Measurements from ENCODE around the gene KDM4C. TPM values are rescaled to one million over a fixed set of nuclear protein-coding genes. Genes with fewer than 3 reads are reported as not detected.

Gene KDM4C
- total RNA-seq, 1 donor from 2014 or later = 11.1 TPM

DNA sequence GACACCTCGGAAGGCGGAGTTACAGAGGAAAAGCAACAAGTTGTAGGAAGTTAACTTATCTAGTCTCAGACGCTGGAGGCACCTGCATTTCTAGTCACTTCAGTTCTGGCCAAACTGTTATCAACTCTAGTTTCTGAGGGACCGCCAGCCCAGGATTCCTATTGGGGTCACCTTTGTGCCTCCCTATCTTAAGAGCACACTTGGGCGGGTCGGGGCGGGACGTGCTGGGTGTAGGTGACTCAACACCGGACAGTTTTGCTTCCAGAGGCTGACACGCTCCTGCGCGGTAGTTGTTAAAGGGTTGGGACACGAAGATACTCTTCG, 679 bp upstream of the KDM4C start:
- Histone ChIP-seq H3K4me1 (no peaks in the 10 kb centered on the region), H3K79me2 (ENCODE audit: low read depth) (peaks cover 12% of the 10 kb centered on the region), H3K27ac (peak overlapping the region; percentile 92), H3K4me2 (peak overlapping the region; percentile 85), H3K4me3 (peak overlapping the region; percentile 87), H3F3A (ENCODE audit: low read depth) (peaks cover 37% of the 10 kb centered on the region), H2AFZ (replicated peaks) (peak overlapping the region; percentile 39), H3K27me3 (peaks cover 12% of the 10 kb centered on the region), H3K36me3 (no peaks in the 10 kb centered on the region), H4K20me1 (ENCODE audit: low read depth) (no peaks in the 10 kb centered on the region), H3K9me3 (ENCODE audit: low read depth) (no peaks in the 10 kb centered on the region), H3K9ac (no peak overlapping the region)
- TF ChIP-seq EZH2 (IDR thresholded peaks at IDR 0.05) = no peak
- no peak for TF ChIP-seq EZH2phosphoT487 (IDR thresholded peaks at IDR 0.05)
- TF ChIP-seq, protein P1, sequence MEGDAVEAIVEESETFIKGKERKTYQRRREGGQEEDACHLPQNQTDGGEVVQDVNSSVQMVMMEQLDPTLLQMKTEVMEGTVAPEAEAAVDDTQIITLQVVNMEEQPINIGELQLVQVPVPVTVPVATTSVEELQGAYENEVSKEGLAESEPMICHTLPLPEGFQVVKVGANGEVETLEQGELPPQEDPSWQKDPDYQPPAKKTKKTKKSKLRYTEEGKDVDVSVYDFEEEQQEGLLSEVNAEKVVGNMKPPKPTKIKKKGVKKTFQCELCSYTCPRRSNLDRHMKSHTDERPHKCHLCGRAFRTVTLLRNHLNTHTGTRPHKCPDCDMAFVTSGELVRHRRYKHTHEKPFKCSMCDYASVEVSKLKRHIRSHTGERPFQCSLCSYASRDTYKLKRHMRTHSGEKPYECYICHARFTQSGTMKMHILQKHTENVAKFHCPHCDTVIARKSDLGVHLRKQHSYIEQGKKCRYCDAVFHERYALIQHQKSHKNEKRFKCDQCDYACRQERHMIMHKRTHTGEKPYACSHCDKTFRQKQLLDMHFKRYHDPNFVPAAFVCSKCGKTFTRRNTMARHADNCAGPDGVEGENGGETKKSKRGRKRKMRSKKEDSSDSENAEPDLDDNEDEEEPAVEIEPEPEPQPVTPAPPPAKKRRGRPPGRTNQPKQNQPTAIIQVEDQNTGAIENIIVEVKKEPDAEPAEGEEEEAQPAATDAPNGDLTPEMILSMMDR (IDR thresholded peaks at IDR 0.05) = no peak
- Mint-ChIP-seq H3K27ac (peak overlapping the region; percentile 59), H3K36me3 (no peaks in the 10 kb centered on the region), H3K27me3 (ENCODE audit: insufficient read depth, low read depth) (peaks cover 12% of the 10 kb centered on the region), H3K9me3 (peaks cover 2% of the 10 kb centered on the region), H3K4me1 (peaks cover 13% of the 10 kb centered on the region), H3K4me3 (peak overlapping the region; percentile 97)
- peak; percentile 67 for DNase-seq (ENCODE audit: low spot score)

DNA sequence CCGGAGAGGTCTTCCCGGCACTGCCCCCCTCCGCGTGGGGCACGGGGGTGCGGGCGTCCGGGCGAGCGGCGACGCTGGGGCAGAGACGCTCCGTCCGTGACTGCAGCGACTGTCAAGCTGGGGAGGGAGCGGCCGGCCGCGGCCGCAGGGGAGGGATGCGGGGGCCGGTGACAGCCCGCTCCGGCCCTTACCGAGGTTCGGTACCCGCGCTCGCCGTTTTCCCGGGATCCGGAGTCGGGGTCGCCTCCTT, 400 bp downstream of the KDM4C start:
- Histone ChIP-seq H3K27ac (peak overlapping the region; percentile 15), H3K36me3 (no peaks in the 10 kb centered on the region), H3K4me1 (no peaks in the 10 kb centered on the region), H3K9me3 (ENCODE audit: low read depth) (no peaks in the 10 kb centered on the region), H3K4me2 (peak overlapping the region; percentile 85), H3K27me3 (peaks cover 12% of the 10 kb centered on the region), H3K9ac (no peak overlapping the region), H3K4me3 (peak overlapping the region; percentile 87), H4K20me1 (ENCODE audit: low read depth) (no peaks in the 10 kb centered on the region), H3K79me2 (ENCODE audit: low read depth) (peaks cover 17% of the 10 kb centered on the region), H2AFZ (replicated peaks) (peak overlapping the region; percentile 91), H3F3A (ENCODE audit: low read depth) (peaks cover 37% of the 10 kb centered on the region)
- Mint-ChIP-seq H3K9me3 (peaks cover 6% of the 10 kb centered on the region), H3K27me3 (ENCODE audit: insufficient read depth, low read depth) (peaks cover 14% of the 10 kb centered on the region), H3K36me3 (no peaks in the 10 kb centered on the region), H3K27ac (no peak overlapping the region), H3K4me3 (peak overlapping the region; percentile 97), H3K4me1 (peaks cover 13% of the 10 kb centered on the region)
- TF ChIP-seq EZH2 (IDR thresholded peaks at IDR 0.05) (no peak), EZH2phosphoT487 (IDR thresholded peaks at IDR 0.05) (peak; percentile 30)
- TF ChIP-seq, protein P1 (IDR thresholded peaks at IDR 0.05) = no peak
- DNase-seq (ENCODE audit: low spot score) = peak; percentile 79

DNA sequence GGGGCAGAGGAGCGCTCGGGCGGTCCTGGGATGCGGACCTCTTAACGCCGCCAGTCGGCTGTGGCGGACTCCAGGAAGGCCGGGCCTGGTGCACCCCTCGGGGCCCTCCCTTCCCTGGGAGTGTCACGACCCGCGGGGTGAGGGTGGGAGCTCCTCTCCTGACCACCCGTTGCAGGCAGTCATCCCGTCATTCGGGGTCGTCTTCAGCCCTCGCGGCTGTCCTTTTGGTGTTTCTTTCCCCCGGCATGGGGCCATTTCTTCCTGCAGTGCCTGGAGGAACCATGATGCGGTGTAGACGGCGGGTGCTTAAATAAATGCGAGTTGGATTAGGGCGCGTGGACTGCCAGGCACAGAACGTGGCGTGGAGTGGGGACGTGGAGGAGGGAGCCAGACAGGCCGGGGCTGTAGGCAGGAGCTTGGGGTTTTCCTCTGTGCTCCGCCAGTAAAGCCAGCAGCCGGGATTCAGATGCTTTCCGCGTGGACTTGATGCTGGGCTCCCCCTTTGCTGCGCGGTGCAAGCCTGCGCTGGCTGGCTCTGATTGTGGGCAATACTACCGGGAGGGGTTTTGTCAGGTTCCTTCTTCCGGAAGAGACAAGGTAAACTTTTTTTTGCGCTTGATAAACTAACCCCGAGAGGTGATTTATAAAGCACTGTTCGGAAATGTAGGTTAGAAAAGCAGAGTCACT, 868 bp downstream of the KDM4C start:
- peaks cover 14% of the 10 kb centered on the region for H3K27me3 Mint-ChIP-seq (ENCODE audit: insufficient read depth, low read depth)
- H3K9me3 Mint-ChIP-seq = peaks cover 7% of the 10 kb centered on the region
- peaks cover 12% of the 10 kb centered on the region for H3K27me3 ChIP-seq
- peaks cover 21% of the 10 kb centered on the region for H3K79me2 ChIP-seq (ENCODE audit: low read depth)
- peak overlapping the region; percentile 87 for H3K4me3 ChIP-seq
- H3K9ac ChIP-seq = no peak overlapping the region
- DNase-seq (ENCODE audit: low spot score) = peak; percentile 64
- peaks cover 13% of the 10 kb centered on the region for H3K4me1 Mint-ChIP-seq
- TF ChIP-seq, protein P1 (IDR thresholded peaks at IDR 0.05) = no peak
- TF ChIP-seq EZH2 (IDR thresholded peaks at IDR 0.05) (peak; percentile 45), EZH2phosphoT487 (IDR thresholded peaks at IDR 0.05) (no peak)
- peak overlapping the region; percentile 97 for H3K4me3 Mint-ChIP-seq
- H3K36me3 Mint-ChIP-seq = no peaks in the 10 kb centered on the region
- no peak overlapping the region for H3K27ac ChIP-seq
- H4K20me1 ChIP-seq (ENCODE audit: low read depth) = no peaks in the 10 kb centered on the region
- peak overlapping the region; percentile 91 for H2AFZ ChIP-seq (replicated peaks)
- H3K9me3 ChIP-seq (ENCODE audit: low read depth) = no peaks in the 10 kb centered on the region
- H3K4me1 ChIP-seq = no peaks in the 10 kb centered on the region
- peaks cover 37% of the 10 kb centered on the region for H3F3A ChIP-seq (ENCODE audit: low read depth)
- H3K36me3 ChIP-seq = no peaks in the 10 kb centered on the region
- peak overlapping the region; percentile 85 for H3K4me2 ChIP-seq
- peak overlapping the region; percentile 69 for H3K27ac Mint-ChIP-seq

All from neural progenitor cell (in vitro differentiated cells).